WTC11 (cell line): Measurements from ENCODE around the gene ARL6IP5. TPM values are rescaled to one million over a fixed set of nuclear protein-coding genes. Genes with fewer than 3 reads are reported as not detected.

Experiments used
- ATAC-seq: fragments of 200-7000 bp; cut with Tn5 transposase; 2 replicates; pipeline ENCODE4 v1.10.0; 2021; ENCODE audit warnings: mild to moderate bottlenecking, moderate library complexity
- CTCF ChIA-PET: fragments of 300-600 bp; sonication (Branson Sonifier 250); formaldehyde crosslinking; loops from one replicate; lab custom pipeline; 2021; ENCODE audit warnings: antibody characterized with exemption; lab: Charles Lee
- POLR2A ChIA-PET: fragments of 350-600 bp; sonication (Branson Sonifier 250); formaldehyde crosslinking; loops from one replicate; lab custom pipeline; 2021; ENCODE audit warnings: antibody characterized with exemption; lab: Charles Lee
- DNase-seq: peaks from one replicate; pipeline ENCODE4 v3.0.0; 2021; ENCODE audit warnings: low spot score
- H3K27ac Mint-ChIP-seq: 2 replicates; pipeline ENCODE4 v1.8.0; 2021; ENCODE audit warnings: mixed read lengths
- H3K27me3 Mint-ChIP-seq: 2 replicates; pipeline ENCODE4 v1.8.0; 2021; ENCODE audit warnings: low read depth, mild to moderate bottlenecking, moderate library complexity, mixed read lengths
- H3K36me3 Mint-ChIP-seq: 2 replicates; pipeline ENCODE4 v1.8.0; 2021; ENCODE audit warnings: mixed read lengths
- H3K4me1 Mint-ChIP-seq: 2 replicates; pipeline ENCODE4 v1.8.0; 2022; ENCODE audit warnings: mixed read lengths
- H3K4me3 Mint-ChIP-seq: 2 replicates; pipeline ENCODE4 v1.8.0; 2021; ENCODE audit warnings: mild to moderate bottlenecking, moderate library complexity, mixed read lengths
- H3K9me3 Mint-ChIP-seq: 2 replicates; pipeline ENCODE4 v1.8.0; 2021; ENCODE audit warnings: mixed read lengths
- ARID4B ChIP-seq: sonication (generic); formaldehyde crosslinking; IDR thresholded peaks from 2 replicates; pipeline ENCODE4 v1.8.0; 2023; ENCODE audit warnings: missing genetic modification reagents, mild to moderate bottlenecking, borderline replicate concordance
- ATF6 ChIP-seq: sonication (generic); formaldehyde crosslinking; IDR thresholded peaks from 2 replicates; pipeline ENCODE4 v1.8.1; 2023; ENCODE audit warnings: mild to moderate bottlenecking, missing genetic modification reagents
- CREB1 ChIP-seq: sonication (generic); formaldehyde crosslinking; IDR thresholded peaks from 2 replicates; pipeline ENCODE4 v1.8.0; 2023; ENCODE audit warnings: mild to moderate bottlenecking, missing genetic modification reagents
- CREM ChIP-seq: sonication (generic); formaldehyde crosslinking; IDR thresholded peaks from 2 replicates; pipeline ENCODE4 v1.8.1; 2022; ENCODE audit warnings: mild to moderate bottlenecking, missing genetic modification reagents, moderate library complexity
- E2F5 ChIP-seq: sonication (generic); formaldehyde crosslinking; IDR thresholded peaks from 2 replicates; pipeline ENCODE4 v1.8.1; 2022; ENCODE audit warnings: mild to moderate bottlenecking, moderate library complexity, missing genetic modification reagents
- EMX1 ChIP-seq: fragments of 250-450 bp; sonication (Bioruptor Pico); IDR thresholded peaks from 2 replicates; pipeline ENCODE4 v1.8.0; 2021; ENCODE audit warnings: mild to moderate bottlenecking
- ERG ChIP-seq: fragments of 250-450 bp; sonication (Bioruptor Pico); IDR thresholded peaks from 2 replicates; pipeline ENCODE4 v1.8.0; 2021; ENCODE audit warnings: mild to moderate bottlenecking
- FOXK1 ChIP-seq: sonication (generic); formaldehyde crosslinking; IDR thresholded peaks from 2 replicates; pipeline ENCODE4 v1.8.0; 2022; ENCODE audit warnings: mild to moderate bottlenecking, moderate library complexity, missing genetic modification reagents
- GTF2I ChIP-seq: fragments of 250-450 bp; sonication (Bioruptor Pico); conservative IDR thresholded peaks from 2 replicates; pipeline ENCODE4 v1.4.0; 2021; ENCODE audit warnings: mild to moderate bottlenecking
- HMGA2 ChIP-seq: fragments of 250-450 bp; sonication (Bioruptor Pico); IDR thresholded peaks from 2 replicates; pipeline ENCODE4 v1.4.0; 2021; ENCODE audit warnings: mild to moderate bottlenecking, moderate library complexity
- IRF2 ChIP-seq: sonication (generic); formaldehyde crosslinking; IDR thresholded peaks from 2 replicates; pipeline ENCODE4 v1.8.0; 2022; ENCODE audit warnings: low read depth, missing genetic modification reagents, borderline replicate concordance
- MXD4 ChIP-seq: fragments of 250-450 bp; sonication (Bioruptor Pico); IDR thresholded peaks from 2 replicates; pipeline ENCODE4 v1.8.0; 2021; ENCODE audit warnings: mild to moderate bottlenecking, moderate library complexity, borderline replicate concordance
- NFE2L1 ChIP-seq: sonication (generic); formaldehyde crosslinking; IDR thresholded peaks from 2 replicates; pipeline ENCODE4 v1.8.1; 2023; ENCODE audit warnings: missing genetic modification reagents
- NFYB ChIP-seq: sonication (generic); formaldehyde crosslinking; conservative IDR thresholded peaks from 2 replicates; pipeline ENCODE4 v1.8.0; 2022; ENCODE audit warnings: low read depth, missing genetic modification reagents
- PREB ChIP-seq: sonication (generic); formaldehyde crosslinking; IDR thresholded peaks from 2 replicates; pipeline ENCODE4 v1.8.1; 2022; ENCODE audit warnings: mild to moderate bottlenecking, missing genetic modification reagents, moderate library complexity, borderline replicate concordance
- SMAD3 ChIP-seq: sonication (generic); formaldehyde crosslinking; IDR thresholded peaks from 2 replicates; pipeline ENCODE4 v1.8.0; 2022; ENCODE audit warnings: missing genetic modification reagents, mild to moderate bottlenecking, borderline replicate concordance
- SOX15 ChIP-seq: fragments of 250-450 bp; sonication (Bioruptor Pico); IDR thresholded peaks from 2 replicates; pipeline ENCODE4 v1.9.0; 2021; ENCODE audit warnings: mild to moderate bottlenecking
- TCF7 ChIP-seq: sonication (generic); formaldehyde crosslinking; IDR thresholded peaks from 2 replicates; pipeline ENCODE4 v1.8.0; 2022; ENCODE audit warnings: mild to moderate bottlenecking, low read depth, missing genetic modification reagents, moderate library complexity
- TEAD4 ChIP-seq: sonication (generic); formaldehyde crosslinking; IDR thresholded peaks from 2 replicates; pipeline ENCODE4 v1.8.0; 2022; ENCODE audit warnings: mild to moderate bottlenecking, missing genetic modification reagents
- TP53 ChIP-seq: sonication (generic); formaldehyde crosslinking; IDR thresholded peaks from 2 replicates; pipeline ENCODE4 v1.8.1; 2023; ENCODE audit warnings: mild to moderate bottlenecking, missing genetic modification reagents
- ZBTB43 ChIP-seq: sonication (generic); formaldehyde crosslinking; IDR thresholded peaks from 2 replicates; pipeline ENCODE4 v1.8.1; 2023; ENCODE audit warnings: mild to moderate bottlenecking, missing genetic modification reagents
- ZNF121 ChIP-seq: sonication (generic); formaldehyde crosslinking; IDR thresholded peaks from 2 replicates; pipeline ENCODE4 v1.8.0; 2023; ENCODE audit warnings: missing genetic modification reagents
- ZNF138 ChIP-seq: sonication (generic); formaldehyde crosslinking; conservative IDR thresholded peaks from 2 replicates; pipeline ENCODE4 v1.8.1; 2022; ENCODE audit warnings: mild to moderate bottlenecking, moderate library complexity, missing genetic modification reagents
- ZSCAN18 ChIP-seq: fragments of 250-450 bp; sonication (Bioruptor Pico); IDR thresholded peaks from 2 replicates; pipeline ENCODE4 v2.1.2; 2022; ENCODE audit warnings: mild to moderate bottlenecking, moderate library complexity
- total RNA-seq: library from RNA; stranded (reverse); gene quantifications from 3 replicates; pipeline ENCODE4 v1.2.3, GENCODE V29; 2021

Gene ARL6IP5
- total RNA-seq, 1 experiment from 2014 or later: 28.4 TPM

GRCh38 chr3:69116162-69116561 is 31.4 kb downstream of the ARL6IP5 start:
- DNase-seq (no peak), ATAC-seq (no peak)
- H3K4me1 Mint-ChIP-seq: peaks cover 9% of the 10 kb centered on the region
- no peak overlapping the region for H3K27ac Mint-ChIP-seq
- H3K36me3 Mint-ChIP-seq: no peaks in the 10 kb centered on the region
- ChIA-PET CTCF (no interaction called here), POLR2A (no interaction called here)
- H3K27me3 Mint-ChIP-seq: no peaks in the 10 kb centered on the region
- no peak for TF ChIP-seq ZSCAN18 (CRISPR knock-in tag)
- TF ChIP-seq TEAD4 (CRISPR knock-in tag): no peak
- TF ChIP-seq ERG (CRISPR knock-in tag): no peak
- TF ChIP-seq MXD4 (CRISPR knock-in tag): no peak
- TF ChIP-seq ATF6 (CRISPR knock-in tag): no peak
- TF ChIP-seq SMAD3 (CRISPR knock-in tag): no peak
- TF ChIP-seq FOXK1 (CRISPR knock-in tag): no peak
- TF ChIP-seq SOX15 (CRISPR knock-in tag): no peak
- H3K9me3 Mint-ChIP-seq: no peaks in the 10 kb centered on the region
- no peak overlapping the region for H3K4me3 Mint-ChIP-seq

- no peaks in the 10 kb centered on the region for H3K9me3 Mint-ChIP-seq
- no peak overlapping the region for H3K4me3 Mint-ChIP-seq
- ChIA-PET POLR2A (no interaction called here), CTCF (no interaction called here)
- H3K4me1 Mint-ChIP-seq: peaks cover 8% of the 10 kb centered on the region; the same call in 1 of the 2 replicates
- ATAC-seq: no peak
- no peak overlapping the region for H3K27ac Mint-ChIP-seq
- H3K36me3 Mint-ChIP-seq: no peaks in the 10 kb centered on the region
- TF ChIP-seq CREM (no peak), NFE2L1 (no peak), E2F5 (CRISPR knock-in tag) (no peak), PREB (no peak), ARID4B (CRISPR knock-in tag) (no peak), EMX1 (CRISPR knock-in tag) (no peak), TP53 (CRISPR knock-in tag) (no peak), TCF7 (CRISPR knock-in tag) (no peak), SOX15 (CRISPR knock-in tag) (no peak), ZBTB43 (no peak), ZNF121 (CRISPR knock-in tag) (no peak), IRF2 (CRISPR knock-in tag) (no peak), ZNF138 (no peak), HMGA2 (CRISPR knock-in tag) (no peak), CREB1 (CRISPR knock-in tag) (no peak), GTF2I (CRISPR knock-in tag) (no peak), FOXK1 (CRISPR knock-in tag) (no peak), NFYB (CRISPR knock-in tag) (no peak)
- DNase-seq: no peak
- H3K27me3 Mint-ChIP-seq: no peaks in the 10 kb centered on the region
Measured at GRCh38 chr3:69116897-69117296, 32.2 kb downstream of the ARL6IP5 start.
